LNCaP clone FGC (cell line): Measurements from ENCODE around the gene KIF13A.
"Not testable (repeated sequence)": the region's sequence is repeated elsewhere in the genome, so short reads cannot be mapped to it uniquely, and the experiment has no call there.

Experiments used
- DNase-seq: peaks from one replicate; pipeline ENCODE4 v3.0.0-alpha.2; 2011; ENCODE audit warnings: low read depth
- H3K4me3 ChIP-seq: 2 replicates; pipeline ENCODE4 v1.5.1; 2011; ENCODE audit warnings: mild to moderate bottlenecking, low read depth, low read length, control low read depth
- TF ChIP-seq, protein P1 (sequence below): IDR thresholded peaks from 2 replicates; pipeline ENCODE4 v1.5.1; 2012; ENCODE audit warnings: mild to moderate bottlenecking; ENCODE audit not compliant: control insufficient read depth, insufficient read depth; ENCODE audit errors: extremely low read depth

Gene KIF13A

DNA sequence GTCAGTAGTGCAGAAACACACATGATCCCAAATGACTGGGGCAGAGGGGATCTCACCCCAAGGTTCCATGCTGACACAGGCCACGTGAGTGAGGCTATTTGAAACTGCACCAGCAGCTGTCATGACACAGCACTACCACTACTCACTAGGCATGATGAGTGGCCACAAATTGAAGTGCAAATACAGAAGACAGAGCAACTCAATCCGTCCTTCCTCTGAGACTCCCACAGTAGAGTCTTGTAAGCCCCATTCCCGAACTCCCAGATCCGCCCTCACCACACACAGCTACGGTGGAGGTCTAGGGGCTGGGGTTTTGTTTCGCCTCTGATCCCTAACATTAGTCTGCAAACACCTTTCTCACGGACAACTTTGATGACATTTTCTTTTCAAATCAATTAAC, 167.4 kb downstream of the KIF13A start:
- H3K4me3 ChIP-seq: no peak overlapping the region
- DNase-seq: no peak
- TF ChIP-seq, protein P1, sequence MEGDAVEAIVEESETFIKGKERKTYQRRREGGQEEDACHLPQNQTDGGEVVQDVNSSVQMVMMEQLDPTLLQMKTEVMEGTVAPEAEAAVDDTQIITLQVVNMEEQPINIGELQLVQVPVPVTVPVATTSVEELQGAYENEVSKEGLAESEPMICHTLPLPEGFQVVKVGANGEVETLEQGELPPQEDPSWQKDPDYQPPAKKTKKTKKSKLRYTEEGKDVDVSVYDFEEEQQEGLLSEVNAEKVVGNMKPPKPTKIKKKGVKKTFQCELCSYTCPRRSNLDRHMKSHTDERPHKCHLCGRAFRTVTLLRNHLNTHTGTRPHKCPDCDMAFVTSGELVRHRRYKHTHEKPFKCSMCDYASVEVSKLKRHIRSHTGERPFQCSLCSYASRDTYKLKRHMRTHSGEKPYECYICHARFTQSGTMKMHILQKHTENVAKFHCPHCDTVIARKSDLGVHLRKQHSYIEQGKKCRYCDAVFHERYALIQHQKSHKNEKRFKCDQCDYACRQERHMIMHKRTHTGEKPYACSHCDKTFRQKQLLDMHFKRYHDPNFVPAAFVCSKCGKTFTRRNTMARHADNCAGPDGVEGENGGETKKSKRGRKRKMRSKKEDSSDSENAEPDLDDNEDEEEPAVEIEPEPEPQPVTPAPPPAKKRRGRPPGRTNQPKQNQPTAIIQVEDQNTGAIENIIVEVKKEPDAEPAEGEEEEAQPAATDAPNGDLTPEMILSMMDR: no peak

DNA sequence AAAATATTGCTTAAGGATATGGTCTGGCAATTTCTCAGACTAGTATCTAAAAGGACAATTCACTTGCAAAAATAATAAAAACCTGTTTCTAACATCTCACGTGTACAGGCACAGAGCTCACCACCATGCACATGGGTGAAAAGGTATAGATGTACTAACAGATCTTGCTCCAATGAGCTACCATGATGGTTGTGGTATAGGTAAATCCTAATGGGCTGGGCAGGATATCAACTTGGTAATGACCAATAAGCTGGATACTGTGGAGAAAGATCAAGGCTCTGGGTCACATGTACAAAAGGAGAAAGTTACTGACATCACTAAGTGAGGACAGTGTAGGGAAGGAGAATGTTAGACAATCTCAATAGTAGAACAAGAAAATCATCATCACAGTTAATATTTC, 169.7 kb downstream of the KIF13A start:
- H3K4me3 ChIP-seq: no peak overlapping the region
- TF ChIP-seq, protein P1: no peak
- no peak for DNase-seq

DNA sequence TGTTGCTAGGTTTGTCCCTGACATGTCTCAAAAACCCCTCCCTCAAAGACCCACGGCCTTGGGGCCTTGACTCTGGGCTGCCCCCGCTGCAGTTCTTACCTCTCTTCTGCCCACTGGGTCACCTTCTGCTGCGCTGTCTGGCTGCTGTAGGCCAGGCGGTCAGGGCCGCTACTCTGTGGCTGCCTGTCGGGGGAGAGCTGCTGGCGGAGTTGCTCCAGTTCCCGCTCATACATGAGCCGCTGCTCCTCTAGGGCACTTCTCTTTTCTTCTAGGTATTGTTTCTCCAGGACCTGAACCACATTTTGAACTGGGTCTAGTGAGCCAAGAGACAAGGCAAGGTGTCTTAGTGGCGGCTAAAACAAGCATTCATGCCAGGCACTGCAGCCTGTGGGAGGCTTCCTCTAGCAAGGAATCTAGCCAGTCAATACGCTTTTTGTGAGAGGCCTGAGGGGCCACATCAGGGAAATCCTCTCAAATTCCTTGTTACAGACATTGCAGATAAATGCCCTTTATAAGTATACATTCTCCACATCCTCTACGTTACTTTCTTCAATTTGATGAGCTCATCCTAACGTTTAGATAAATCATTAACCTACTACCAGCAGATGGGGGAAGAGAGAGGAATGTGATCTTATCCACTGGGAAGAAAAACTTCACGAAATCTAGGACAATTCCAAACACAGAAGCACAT, 170.4 kb downstream of the KIF13A start:
- TF ChIP-seq, protein P1: peak; percentile 25; the same call in 1 of the 2 replicates
- H3K4me3 ChIP-seq: no peak overlapping the region
- no peak for DNase-seq

DNA sequence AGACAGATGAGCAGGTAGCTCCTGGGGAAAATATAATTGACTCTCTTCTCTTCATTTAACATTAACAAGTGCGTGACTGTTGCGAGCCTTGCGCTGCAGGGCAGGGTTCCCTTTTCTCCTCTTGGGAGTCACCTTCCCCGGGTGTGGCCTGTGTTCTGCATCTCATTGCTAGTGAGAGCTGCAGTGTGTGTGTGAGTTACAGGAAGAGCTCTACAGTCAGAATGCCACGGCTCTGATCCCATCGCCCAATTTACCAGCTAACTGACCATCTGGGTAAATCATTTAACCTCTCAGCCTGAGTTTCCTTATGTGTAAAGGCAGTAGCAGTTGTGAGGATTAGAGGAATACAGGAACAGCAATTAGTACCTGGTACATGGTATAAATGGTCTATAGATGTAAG, 173.9 kb downstream of the KIF13A start:
- no peak for DNase-seq
- TF ChIP-seq, protein P1: no peak
- H3K4me3 ChIP-seq: no peak overlapping the region

DNA sequence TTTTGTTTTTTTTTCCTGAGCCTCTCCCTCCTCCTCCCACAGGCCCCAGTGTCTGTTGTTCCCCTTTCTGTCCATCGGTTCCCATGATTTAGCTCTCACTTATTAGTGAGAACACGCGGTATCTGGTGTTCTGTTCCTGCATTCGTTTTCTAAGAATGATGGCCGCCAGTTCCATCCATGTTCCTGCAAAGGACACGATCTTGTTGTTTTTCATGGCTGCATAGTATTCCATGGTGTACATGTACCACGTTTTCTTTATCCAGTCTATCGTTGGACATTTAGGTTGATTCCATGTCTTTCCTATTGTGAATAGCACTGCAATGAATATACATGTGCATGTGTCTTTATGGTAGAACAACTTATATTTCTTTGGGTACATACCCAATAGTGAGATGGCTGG, 175.1 kb downstream of the KIF13A start:
- no peak overlapping the region for H3K4me3 ChIP-seq
- DNase-seq: no peak
- TF ChIP-seq, protein P1: no peak

DNA sequence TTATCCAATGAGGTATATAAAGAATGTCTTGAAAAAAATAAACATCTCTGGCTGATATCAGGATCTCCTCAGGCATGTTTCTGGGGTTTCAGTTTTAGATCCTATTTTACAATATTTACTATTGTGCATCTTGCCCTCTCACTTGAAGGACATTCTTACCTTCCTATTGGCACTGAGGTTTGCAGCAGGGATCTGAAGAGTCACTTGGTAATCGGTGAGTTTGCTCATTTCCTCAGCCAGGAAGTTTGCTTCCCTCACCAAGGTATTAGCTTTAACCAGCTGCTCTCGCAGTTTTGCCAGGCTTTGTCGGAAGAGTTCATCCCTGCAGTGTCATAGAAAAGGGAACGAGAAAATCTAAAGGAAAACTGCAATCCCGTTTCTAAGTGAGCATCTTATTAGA, 178.8 kb downstream of the KIF13A start:
- H3K4me3 ChIP-seq: no peak overlapping the region
- TF ChIP-seq, protein P1: no peak
- DNase-seq: no peak

DNA sequence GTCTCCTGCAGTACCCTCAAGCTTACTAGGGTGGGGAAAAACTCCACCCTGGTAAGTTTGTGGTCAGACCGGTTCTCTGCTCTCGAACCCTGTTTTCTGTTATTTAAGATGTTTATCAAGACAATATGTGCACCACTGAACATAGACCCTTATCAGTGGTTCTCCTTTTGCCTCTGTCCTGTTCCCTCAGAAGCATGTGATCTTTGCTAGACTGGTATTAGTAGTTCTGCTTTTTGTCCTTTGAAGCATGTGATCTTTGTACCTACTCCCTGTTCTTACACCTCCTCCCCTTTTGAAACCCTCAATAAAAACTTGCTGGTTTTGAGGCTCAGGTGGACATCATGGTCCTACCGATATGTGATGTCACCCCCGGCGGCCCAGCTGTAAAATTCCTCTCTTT, 180.0 kb downstream of the KIF13A start:
- not testable (repeated sequence) for DNase-seq, H3K4me3 ChIP-seq
